ENCODE results near the gene LRRC23.

DNA sequence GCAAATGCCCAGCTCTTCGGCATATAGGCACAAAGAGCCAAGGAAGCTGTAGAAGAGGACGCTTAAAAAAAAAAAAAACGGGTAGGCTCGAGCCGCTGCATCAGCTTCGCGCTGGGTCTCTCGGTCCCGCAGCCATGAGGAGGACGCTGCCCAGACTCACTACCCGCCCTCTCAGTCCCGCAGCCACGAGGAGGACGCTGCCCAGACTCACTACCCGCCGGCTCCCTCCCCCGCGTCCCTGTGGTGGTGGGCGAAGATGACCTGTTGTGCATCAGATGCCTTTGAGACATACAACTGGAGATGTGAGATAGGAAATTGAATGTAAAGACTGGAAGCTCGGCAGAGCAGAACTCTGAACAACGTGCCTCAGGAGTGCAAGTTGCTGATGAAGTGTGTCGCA is 20.1 kb upstream of the LRRC23 start:
- TF ChIP-seq, protein P1, sequence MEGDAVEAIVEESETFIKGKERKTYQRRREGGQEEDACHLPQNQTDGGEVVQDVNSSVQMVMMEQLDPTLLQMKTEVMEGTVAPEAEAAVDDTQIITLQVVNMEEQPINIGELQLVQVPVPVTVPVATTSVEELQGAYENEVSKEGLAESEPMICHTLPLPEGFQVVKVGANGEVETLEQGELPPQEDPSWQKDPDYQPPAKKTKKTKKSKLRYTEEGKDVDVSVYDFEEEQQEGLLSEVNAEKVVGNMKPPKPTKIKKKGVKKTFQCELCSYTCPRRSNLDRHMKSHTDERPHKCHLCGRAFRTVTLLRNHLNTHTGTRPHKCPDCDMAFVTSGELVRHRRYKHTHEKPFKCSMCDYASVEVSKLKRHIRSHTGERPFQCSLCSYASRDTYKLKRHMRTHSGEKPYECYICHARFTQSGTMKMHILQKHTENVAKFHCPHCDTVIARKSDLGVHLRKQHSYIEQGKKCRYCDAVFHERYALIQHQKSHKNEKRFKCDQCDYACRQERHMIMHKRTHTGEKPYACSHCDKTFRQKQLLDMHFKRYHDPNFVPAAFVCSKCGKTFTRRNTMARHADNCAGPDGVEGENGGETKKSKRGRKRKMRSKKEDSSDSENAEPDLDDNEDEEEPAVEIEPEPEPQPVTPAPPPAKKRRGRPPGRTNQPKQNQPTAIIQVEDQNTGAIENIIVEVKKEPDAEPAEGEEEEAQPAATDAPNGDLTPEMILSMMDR (IDR thresholded peaks at IDR 0.05): no peak
- TF ChIP-seq POLR2AphosphoS5 (IDR thresholded peaks at IDR 0.05; ENCODE audit: insufficient read depth in 1 of 2, low read depth in 1 of 2) (no peak), POLR2A (IDR thresholded peaks at IDR 0.05) (no peak)

Measured in vagina (tissue), 2 donors.